ENCODE data around the gene CACNA2D4. TPM values are rescaled to one million over a fixed set of nuclear protein-coding genes. Genes with fewer than 3 reads are reported as not detected.
A peak's percentile ranks its signal among the peaks of the same experiment; 100 is the strongest.

CACNA2D4 gene
- total RNA-seq, 4 donors from 2014 or later: 0.25 to 3.1 (median 0.68) TPM

DNA sequence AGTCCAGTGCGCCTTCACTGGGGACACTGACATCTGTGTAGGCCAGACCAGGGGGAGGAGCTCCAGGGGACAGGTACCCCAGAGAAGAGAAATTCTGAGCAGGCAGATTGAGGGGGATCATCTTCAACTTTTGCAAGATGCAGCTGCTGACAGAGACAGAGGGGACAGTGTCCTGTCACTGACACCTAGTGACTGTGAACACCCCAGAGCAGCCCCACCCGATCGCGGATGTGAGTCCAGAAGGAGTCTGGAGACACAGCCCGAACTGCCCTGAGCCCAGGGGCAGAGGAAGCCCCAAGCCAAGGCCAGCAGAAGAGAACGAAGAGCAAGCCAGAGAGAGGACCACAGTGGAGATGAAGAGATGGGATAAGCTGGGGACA is 119.8 kb downstream of the CACNA2D4 start:
- no peak for TF ChIP-seq POLR2A (IDR thresholded peaks at IDR 0.05)
- TF ChIP-seq, protein P1, sequence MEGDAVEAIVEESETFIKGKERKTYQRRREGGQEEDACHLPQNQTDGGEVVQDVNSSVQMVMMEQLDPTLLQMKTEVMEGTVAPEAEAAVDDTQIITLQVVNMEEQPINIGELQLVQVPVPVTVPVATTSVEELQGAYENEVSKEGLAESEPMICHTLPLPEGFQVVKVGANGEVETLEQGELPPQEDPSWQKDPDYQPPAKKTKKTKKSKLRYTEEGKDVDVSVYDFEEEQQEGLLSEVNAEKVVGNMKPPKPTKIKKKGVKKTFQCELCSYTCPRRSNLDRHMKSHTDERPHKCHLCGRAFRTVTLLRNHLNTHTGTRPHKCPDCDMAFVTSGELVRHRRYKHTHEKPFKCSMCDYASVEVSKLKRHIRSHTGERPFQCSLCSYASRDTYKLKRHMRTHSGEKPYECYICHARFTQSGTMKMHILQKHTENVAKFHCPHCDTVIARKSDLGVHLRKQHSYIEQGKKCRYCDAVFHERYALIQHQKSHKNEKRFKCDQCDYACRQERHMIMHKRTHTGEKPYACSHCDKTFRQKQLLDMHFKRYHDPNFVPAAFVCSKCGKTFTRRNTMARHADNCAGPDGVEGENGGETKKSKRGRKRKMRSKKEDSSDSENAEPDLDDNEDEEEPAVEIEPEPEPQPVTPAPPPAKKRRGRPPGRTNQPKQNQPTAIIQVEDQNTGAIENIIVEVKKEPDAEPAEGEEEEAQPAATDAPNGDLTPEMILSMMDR (IDR thresholded peaks at IDR 0.05 in 4 of 5, conservative IDR thresholded peaks at IDR 0.05 in 1 of 5): no peak

DNA sequence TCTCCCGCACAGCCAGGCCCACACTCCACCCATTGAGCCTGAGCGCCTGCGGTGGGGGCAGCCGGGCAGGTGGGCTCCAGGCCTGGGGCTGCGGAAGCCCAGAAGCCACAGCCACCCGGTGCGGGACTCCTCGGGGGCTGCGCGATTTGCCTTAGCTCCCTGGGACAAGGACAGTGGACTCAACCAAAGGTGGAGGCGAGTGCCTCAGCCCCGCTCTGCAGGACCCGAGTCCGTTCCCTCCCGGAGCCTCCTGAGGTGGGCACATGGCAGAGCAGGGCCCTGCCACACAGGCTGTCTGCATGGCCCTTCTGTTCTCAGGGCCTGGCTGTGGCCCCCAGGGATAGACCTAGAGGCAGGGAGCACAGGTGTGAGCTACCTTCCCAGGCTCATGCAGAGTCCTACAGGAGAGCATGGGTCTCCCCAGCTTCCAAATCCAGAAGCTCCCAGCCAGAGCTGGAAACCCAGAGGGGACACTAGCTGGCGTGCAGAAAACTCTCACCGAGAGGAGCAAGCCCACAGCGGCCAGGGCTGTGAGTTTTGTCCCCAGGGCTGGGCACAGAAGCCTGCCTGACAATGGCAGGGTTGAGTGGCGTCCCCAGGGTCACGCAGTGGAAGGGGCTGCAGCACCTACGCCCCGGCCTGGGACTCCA is 120.3 kb downstream of the CACNA2D4 start:
- intact Hi-C loops (cut with DNase I; ENCODE audit: low total_unique reads): loop anchor here (2.0 kb wide), 1 partner anchor 237 kb away; no protein-coding TSS in a partner anchor
- Histone ChIP-seq H3K4me1 (peaks cover 20 to 21% of the 10 kb centered on the region in 2 donors), H3K27me3 (no peaks in the 10 kb centered on the region), H3K27ac (peak overlapping the region in 2 of 4 donors; percentile 72 to 80), H3K9me3 (no peaks in the 10 kb centered on the region), H3K4me3 (no peak overlapping the region), H3K36me3 (no peaks in the 10 kb centered on the region)
- in situ Hi-C loops (cut with MboI; ENCODE audit: low sequenced_read_pairs in 4 of 4): no loop called here
- TF ChIP-seq POLR2A (IDR thresholded peaks at IDR 0.05): no peak
- TF ChIP-seq, protein P1 (IDR thresholded peaks at IDR 0.05 in 4 of 5, conservative IDR thresholded peaks at IDR 0.05 in 1 of 5): no peak
- no peak for ATAC-seq
- no peak for DNase-seq

More for the DNA sequence above, 119.8 kb downstream of the CACNA2D4 start:
- Histone ChIP-seq H3K27me3 (no peaks in the 10 kb centered on the region), H3K9me3 (no peaks in the 10 kb centered on the region), H3K36me3 (no peaks in the 10 kb centered on the region), H3K4me1 (peaks cover 16 to 20% of the 10 kb centered on the region in 2 donors), H3K27ac (no peak overlapping the region), H3K4me3 (no peak overlapping the region)
- ATAC-seq (no peak), DNase-seq (no peak)
- in situ Hi-C loops (cut with MboI; ENCODE audit: low sequenced_read_pairs in 4 of 4) (no loop called here), intact Hi-C loops (cut with DNase I; ENCODE audit: low total_unique reads) (no loop called here)

DNA sequence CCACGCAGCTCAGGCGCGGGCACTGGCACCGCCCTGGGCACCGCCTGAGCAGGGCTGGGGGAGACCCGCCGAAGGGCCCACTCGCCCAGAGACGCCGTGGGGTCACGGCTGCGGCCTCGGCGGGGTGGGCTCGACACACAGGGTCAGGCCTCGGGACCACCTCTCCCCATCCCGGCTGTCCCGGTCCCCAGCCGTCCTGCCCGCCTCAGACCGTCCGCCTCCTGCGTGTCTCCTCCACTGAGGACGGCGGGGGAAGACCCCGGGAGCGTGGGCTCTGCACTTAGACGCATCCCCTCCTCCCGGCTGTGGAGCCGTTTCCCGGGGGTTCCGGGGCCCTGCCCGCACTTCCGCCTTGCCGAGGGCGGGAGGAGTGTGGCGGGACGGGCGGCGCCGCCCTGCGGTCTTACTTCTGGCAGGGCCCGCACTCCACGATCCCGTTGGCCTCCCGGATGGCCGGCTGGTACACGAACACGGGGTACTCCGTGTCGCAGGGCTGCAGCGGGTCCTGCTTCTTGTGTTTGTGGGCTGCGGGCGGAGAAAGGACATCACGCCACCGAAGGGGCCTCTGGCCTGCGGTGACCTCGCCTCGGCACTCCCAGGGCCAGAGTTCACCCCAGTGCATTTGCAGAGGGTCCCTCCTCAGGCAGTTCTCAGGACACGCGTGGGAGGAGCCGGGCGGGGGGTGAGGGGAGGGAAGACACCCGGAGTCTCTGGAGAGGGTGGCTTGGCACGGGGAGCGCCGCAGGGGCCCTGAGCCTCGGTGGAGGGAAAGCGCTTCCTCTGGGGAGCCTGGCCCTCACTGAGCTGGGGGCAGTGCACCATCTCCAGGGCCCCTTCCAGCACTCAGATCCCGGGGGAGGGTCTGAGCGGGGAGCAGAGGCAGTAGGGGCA is 121.2 kb downstream of the CACNA2D4 start:
- in situ Hi-C loops (cut with MboI; ENCODE audit: low sequenced_read_pairs in 4 of 4) (no loop called here), intact Hi-C loops (cut with DNase I; ENCODE audit: low total_unique reads) (loop anchor here (2.0 kb wide), 1 partner anchor 238 kb away; no protein-coding TSS in a partner anchor)
- TF ChIP-seq, protein P1 (IDR thresholded peaks at IDR 0.05 in 4 of 5, conservative IDR thresholded peaks at IDR 0.05 in 1 of 5): no peak
- TF ChIP-seq POLR2A (IDR thresholded peaks at IDR 0.05): peak in 1 of 2 donors; percentile 40

DNA sequence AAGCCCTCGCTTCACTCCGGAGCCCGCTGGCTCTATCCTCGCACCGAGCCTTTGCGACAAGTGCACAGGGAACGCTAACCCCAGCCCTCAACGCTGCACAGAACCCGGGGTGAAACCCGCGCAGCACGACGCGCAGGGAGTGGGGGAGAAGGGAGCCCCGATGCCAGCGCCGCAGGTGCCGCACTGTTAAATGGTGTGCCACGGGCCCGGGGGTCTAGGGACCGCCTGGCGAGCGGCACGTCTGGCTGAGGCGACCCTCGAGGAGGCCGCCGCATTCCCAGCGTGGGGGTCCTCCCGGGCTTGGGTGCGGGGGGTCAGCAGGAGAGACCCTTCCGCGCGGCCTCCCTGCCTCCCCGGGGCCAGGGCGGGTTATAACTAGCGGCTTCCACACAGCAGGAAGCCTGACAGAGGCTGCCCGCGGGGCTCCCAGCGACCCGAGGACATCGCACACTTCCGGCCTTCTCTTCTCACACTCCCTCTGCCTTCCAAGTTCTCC is 121.9 kb downstream of the CACNA2D4 start:
- ATAC-seq (peak; percentile 24 to 25), DNase-seq (no peak)
- no peaks in the 10 kb centered on the region for H3K9me3 ChIP-seq
- no peaks in the 10 kb centered on the region for H3K36me3 ChIP-seq
- no peaks in the 10 kb centered on the region for H3K27me3 ChIP-seq
- TF ChIP-seq POLR2A (IDR thresholded peaks at IDR 0.05): no peak
- TF ChIP-seq, protein P1 (IDR thresholded peaks at IDR 0.05 in 4 of 5, conservative IDR thresholded peaks at IDR 0.05 in 1 of 5): no peak
- in situ Hi-C loops (cut with MboI; ENCODE audit: low sequenced_read_pairs in 4 of 4): no loop called here
- H3K4me3 ChIP-seq: peak overlapping the region; percentile 51 to 67 (median 59)
- peaks cover 21% of the 10 kb centered on the region in 2 donors for H3K4me1 ChIP-seq
- intact Hi-C loops (cut with DNase I; ENCODE audit: low total_unique reads): loop anchor here (1.0 to 2.0 kb wide), 2 partner anchors 144 to 238 kb away; no protein-coding TSS in a partner anchor
- peak overlapping the region; percentile 63 to 80 (median 74) for H3K27ac ChIP-seq

More for the DNA sequence above, 121.2 kb downstream of the CACNA2D4 start:
- ATAC-seq: no peak
- peaks cover 20 to 21% of the 10 kb centered on the region in 2 donors for H3K4me1 ChIP-seq
- DNase-seq: no peak
- peak overlapping the region; percentile 51 to 67 (median 59) for H3K4me3 ChIP-seq
- no peaks in the 10 kb centered on the region for H3K27me3 ChIP-seq
- H3K27ac ChIP-seq: peak overlapping the region; percentile 63 to 80 (median 74)
- H3K36me3 ChIP-seq: no peaks in the 10 kb centered on the region
- H3K9me3 ChIP-seq: no peaks in the 10 kb centered on the region
